Activated effector memory CD4-positive, alpha-beta T cell treated with anti-CD3 and anti-CD28 coated beads, Interleukin-2, amount 50 U/mL, for 16 hours (primary cell): Measurements from ENCODE around the gene TIGAR.

ENCODE experiments used
- DNase-seq: peaks from one replicate; pipeline ENCODE4 v3.0.0-alpha.2; 2020

TIGAR gene

DNA sequence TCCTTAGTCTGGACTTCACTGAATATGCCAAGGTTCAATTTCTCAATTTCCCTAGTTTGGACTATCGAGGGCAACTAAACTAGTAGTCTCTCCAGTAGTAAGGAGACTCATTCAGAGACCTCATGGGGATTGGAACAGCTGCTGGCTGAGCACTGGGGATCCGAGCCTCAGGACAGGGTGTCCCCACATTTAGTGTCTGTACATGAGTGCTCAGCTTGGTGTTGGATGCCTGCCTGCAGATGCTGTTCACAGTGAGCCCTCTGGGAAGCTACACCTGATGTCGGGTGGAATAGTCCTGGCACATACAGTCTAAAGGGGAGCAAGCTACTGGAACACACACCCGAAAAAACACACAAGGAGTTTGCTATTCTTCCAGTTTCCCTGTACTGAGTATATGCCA lies 59.3 kb downstream of the TIGAR start:
- no peak for DNase-seq

- no peak for DNase-seq
These were observed 62.4 kb downstream of the TIGAR start for GRCh38 chr12:4383304-4383865.

GRCh38 chr12:4386801-4387200 lies 65.8 kb downstream of the TIGAR start:
- DNase-seq = no peak

GRCh38 chr12:4387607-4388006 lies 66.6 kb downstream of the TIGAR start:
- no peak for DNase-seq

GRCh38 chr12:4388032-4388431 lies 67.0 kb downstream of the TIGAR start:
- DNase-seq = no peak

DNA sequence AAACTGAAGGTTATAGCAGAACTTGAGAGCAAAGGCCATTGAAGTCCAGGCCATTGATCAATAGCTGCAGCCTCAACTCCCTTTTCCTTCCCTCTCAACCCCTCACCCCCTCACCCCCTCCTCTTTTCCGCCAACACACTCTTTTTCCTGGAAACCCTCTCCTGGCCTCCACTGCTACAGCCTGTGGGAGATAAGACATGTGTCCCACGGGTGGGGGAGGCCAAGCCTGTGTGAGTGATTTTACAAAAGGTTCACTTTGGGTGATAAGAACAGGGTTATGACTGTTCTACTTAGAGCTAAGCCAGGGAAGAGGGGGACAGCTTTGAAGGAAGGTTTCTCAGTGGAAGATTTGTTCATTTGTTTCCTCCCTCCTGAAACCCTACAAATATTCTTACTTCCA lies 67.6 kb downstream of the TIGAR start:
- no peak for DNase-seq

- DNase-seq = no peak
These were observed 71.3 kb downstream of the TIGAR start for GRCh38 chr12:4392223-4392742.

DNA sequence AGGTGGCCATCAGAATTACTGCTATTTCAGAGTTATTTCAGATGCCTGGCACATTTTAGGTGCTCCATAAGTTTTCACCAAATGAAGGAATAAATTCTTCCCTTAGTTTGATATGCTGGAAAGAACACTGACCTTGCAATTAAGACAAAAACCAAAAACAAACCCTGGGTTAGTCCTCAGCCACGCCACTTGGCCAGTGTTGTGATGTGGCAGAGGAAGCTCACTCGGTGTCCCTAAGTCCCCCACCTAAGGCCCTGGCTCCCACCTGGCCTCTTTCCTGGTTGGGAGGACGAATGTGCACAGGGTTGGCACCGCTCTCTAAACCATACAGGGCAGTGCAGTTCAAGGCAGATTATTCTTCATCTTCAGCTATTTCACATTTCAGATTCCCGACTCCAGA lies 72.2 kb downstream of the TIGAR start:
- no peak for DNase-seq

GRCh38 chr12:4395818-4396217 lies 74.8 kb downstream of the TIGAR start:
- no peak for DNase-seq

DNA sequence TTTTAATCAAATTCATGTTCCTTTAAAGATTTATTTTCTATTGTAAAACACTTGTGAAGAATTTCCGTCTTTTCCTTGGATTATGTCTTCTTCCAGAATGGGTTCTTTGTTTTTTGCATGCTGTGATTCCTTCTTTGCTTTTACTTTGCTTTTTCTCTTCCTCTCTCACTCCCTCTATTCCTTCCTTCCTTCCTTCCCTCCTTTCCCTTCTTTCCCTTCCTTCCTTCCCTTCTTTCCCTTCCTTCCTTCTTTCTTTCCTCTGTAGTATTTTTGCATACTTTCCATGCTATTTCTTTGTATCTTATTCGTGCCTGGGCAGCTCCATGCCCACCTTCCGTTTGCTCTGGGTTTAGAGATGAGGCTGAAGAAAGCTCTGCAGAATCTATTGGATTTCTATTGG lies 80.1 kb downstream of the TIGAR start:
- no peak for DNase-seq

DNA sequence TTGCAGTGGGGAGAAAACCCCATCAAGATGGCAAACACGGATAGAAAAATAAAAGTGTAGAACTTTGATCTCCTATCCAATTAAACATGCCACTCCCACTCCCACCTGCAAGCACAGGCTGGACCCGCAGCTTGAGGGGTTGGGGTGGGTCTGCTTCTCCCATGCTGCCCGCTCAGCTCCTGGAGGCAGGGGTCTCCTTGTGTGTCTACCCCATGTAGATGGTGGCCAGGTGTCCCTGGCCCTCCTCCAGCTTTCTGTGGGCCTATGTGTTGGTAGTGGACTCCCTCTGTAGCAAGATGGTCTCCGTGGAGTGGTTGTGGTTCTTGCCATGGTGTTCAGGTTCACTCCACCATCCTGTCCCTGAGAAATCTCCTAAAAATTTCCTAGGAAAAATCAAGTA lies 82.0 kb downstream of the TIGAR start:
- DNase-seq = no peak
